ENCODE data around the gene IL7R.

The IL7R gene

DNA sequence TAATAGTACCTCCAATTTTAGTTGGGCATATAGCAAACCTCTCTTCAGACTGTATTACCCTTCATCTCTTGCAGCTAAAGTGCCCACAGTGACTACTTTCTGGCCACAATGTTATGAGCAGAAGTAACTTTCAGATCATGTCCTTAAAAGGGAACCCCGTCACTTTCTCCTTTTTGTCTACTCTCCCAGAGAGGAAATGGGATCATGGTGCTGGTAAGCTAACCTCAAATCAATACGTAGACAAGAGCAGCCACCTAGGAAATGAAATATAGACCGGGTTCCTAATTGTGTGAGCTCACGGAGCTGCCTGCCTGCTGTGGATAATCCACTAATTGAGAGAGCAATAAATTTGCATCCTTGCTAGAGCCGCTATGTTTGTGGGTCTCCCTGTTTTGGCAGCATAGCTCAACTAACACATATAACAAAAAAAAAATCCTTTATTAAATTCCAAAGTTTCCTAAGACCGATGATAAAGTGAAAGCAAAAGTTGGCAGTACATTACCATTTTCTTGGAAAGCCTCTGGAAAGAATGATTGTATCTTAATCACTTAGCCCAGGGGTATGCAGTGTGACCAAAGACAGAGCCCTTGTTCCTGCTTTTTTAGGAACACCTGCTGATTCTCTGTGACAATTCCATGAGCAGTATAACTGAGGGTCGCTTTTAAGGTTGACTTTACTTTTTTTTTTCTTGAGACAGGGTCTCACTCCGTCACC, 5.6 kb upstream of the IL7R start:
- H3K9me3 ChIP-seq (ENCODE audit: insufficient read depth, low read depth, low read length), result peaks cover 4% of the 10 kb centered on the region
- H3K79me1 ChIP-seq (ENCODE audit: low read length), result no peaks in the 10 kb centered on the region
- H2BK5ac ChIP-seq (ENCODE audit: low read depth, low read length, poor library complexity), result no peak overlapping the region
- H3K36me3 ChIP-seq (ENCODE audit: control insufficient read depth in 1 of 2, insufficient read depth in 2 of 2, low read length in 2 of 2), result no peaks in the 10 kb centered on the region
- H2AFZ ChIP-seq (ENCODE audit: insufficient read depth, low read length, poor library complexity), result no peak overlapping the region
- H3K27me3 ChIP-seq (ENCODE audit: insufficient read depth, low read length), result no peaks in the 10 kb centered on the region
- no peak overlapping the region for H4K8ac ChIP-seq (ENCODE audit: low read depth, low read length)
- H3K4me1 ChIP-seq (ENCODE audit: control insufficient read depth in 1 of 2, insufficient read depth in 2 of 2, low read length in 2 of 2), result no peaks in the 10 kb centered on the region
- no peak overlapping the region for H3K9ac ChIP-seq (ENCODE audit: low read length)
- no peaks in the 10 kb centered on the region for H3K79me2 ChIP-seq (ENCODE audit: control insufficient read depth, insufficient read depth, low read length, poor library complexity)
- no peak overlapping the region for H4K91ac ChIP-seq (ENCODE audit: low read depth, low read length)
- H4K12ac ChIP-seq (ENCODE audit: low read depth, low read length), result no peak overlapping the region
- H3K18ac ChIP-seq (ENCODE audit: low read length), result no peak overlapping the region
- no peak overlapping the region for H3K14ac ChIP-seq (ENCODE audit: low read length)
- H2BK120ac ChIP-seq (ENCODE audit: insufficient read depth, low read length, poor library complexity), result no peak overlapping the region
- no peak overlapping the region for H3K23ac ChIP-seq (ENCODE audit: low read length)
- no peak overlapping the region for H2BK12ac ChIP-seq (ENCODE audit: low read length)
- H3K4ac ChIP-seq (ENCODE audit: low read depth, low read length), result no peak overlapping the region
- H3K4me3 ChIP-seq (ENCODE audit: low read depth, low read length), result no peak overlapping the region
- H3K4me2 ChIP-seq (ENCODE audit: low read length), result no peak overlapping the region
- no CpG with 5 or more reads among the region's 8 CpGs for WGBS (ENCODE audit: extremely low coverage, insufficient coverage, insufficient read length)
- no peak for DNase-seq
- no peak overlapping the region for H3K27ac ChIP-seq (ENCODE audit: low read depth, low read length)
- no peak overlapping the region for H2AK5ac ChIP-seq (ENCODE audit: low read length)

DNA sequence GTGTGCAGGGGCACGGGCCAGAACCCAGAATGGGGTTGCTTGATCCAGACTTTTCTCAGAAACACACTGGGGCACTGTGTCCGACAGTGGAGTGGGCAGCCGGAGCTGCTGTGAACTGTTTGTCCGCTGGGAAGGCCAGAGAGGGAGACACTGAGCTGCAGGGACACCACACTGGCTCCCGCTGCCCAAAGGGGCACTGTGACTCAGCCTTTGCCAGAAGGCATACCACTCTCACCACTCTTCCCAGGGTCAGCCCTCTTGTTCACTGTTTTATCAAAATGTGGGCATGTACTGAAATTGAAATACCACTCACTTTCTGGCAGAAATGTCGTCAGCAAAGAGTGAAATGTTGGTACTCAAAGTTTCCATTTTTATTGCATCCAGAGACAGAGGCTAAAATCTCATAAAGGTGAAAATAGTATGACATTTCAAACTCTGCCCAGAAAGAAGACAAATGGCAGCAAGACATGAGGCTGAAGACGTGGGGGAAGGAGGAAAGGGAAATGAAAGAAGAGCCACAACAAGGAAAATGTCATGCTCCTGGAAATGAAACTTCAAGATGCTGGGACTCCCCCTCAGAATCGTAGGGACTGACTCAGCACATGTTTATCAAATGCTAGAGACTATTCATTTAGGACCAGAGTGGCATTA, 4.5 kb upstream of the IL7R start:
- WGBS (ENCODE audit: extremely low coverage, insufficient coverage, insufficient read length), result no CpG with 5 or more reads among the region's 8 CpGs
- no peaks in the 10 kb centered on the region for H3K27me3 ChIP-seq (ENCODE audit: insufficient read depth, low read length)
- no peak overlapping the region for H2BK12ac ChIP-seq (ENCODE audit: low read length)
- H2BK5ac ChIP-seq (ENCODE audit: low read depth, low read length, poor library complexity), result no peak overlapping the region
- no peak overlapping the region for H3K4me3 ChIP-seq (ENCODE audit: low read depth, low read length)
- H3K4me2 ChIP-seq (ENCODE audit: low read length), result no peak overlapping the region
- H3K36me3 ChIP-seq (ENCODE audit: control insufficient read depth in 1 of 2, insufficient read depth in 2 of 2, low read length in 2 of 2), result no peaks in the 10 kb centered on the region
- H3K14ac ChIP-seq (ENCODE audit: low read length), result no peak overlapping the region
- DNase-seq, result no peak
- H2AFZ ChIP-seq (ENCODE audit: insufficient read depth, low read length, poor library complexity), result no peak overlapping the region
- no peaks in the 10 kb centered on the region for H3K79me2 ChIP-seq (ENCODE audit: control insufficient read depth, insufficient read depth, low read length, poor library complexity)
- no peak overlapping the region for H3K18ac ChIP-seq (ENCODE audit: low read length)
- H3K9me3 ChIP-seq (ENCODE audit: insufficient read depth, low read depth, low read length), result peaks cover 3% of the 10 kb centered on the region
- H3K4ac ChIP-seq (ENCODE audit: low read depth, low read length), result no peak overlapping the region
- H3K79me1 ChIP-seq (ENCODE audit: low read length), result no peaks in the 10 kb centered on the region
- no peak overlapping the region for H2AK5ac ChIP-seq (ENCODE audit: low read length)
- no peak overlapping the region for H3K9ac ChIP-seq (ENCODE audit: low read length)
- no peak overlapping the region for H2BK120ac ChIP-seq (ENCODE audit: insufficient read depth, low read length, poor library complexity)
- H4K12ac ChIP-seq (ENCODE audit: low read depth, low read length), result no peak overlapping the region
- no peak overlapping the region for H4K8ac ChIP-seq (ENCODE audit: low read depth, low read length)
- H3K4me1 ChIP-seq (ENCODE audit: control insufficient read depth in 1 of 2, insufficient read depth in 2 of 2, low read length in 2 of 2), result no peaks in the 10 kb centered on the region
- no peak overlapping the region for H4K91ac ChIP-seq (ENCODE audit: low read depth, low read length)
- no peak overlapping the region for H3K27ac ChIP-seq (ENCODE audit: low read depth, low read length)
- no peak overlapping the region for H3K23ac ChIP-seq (ENCODE audit: low read length)

DNA sequence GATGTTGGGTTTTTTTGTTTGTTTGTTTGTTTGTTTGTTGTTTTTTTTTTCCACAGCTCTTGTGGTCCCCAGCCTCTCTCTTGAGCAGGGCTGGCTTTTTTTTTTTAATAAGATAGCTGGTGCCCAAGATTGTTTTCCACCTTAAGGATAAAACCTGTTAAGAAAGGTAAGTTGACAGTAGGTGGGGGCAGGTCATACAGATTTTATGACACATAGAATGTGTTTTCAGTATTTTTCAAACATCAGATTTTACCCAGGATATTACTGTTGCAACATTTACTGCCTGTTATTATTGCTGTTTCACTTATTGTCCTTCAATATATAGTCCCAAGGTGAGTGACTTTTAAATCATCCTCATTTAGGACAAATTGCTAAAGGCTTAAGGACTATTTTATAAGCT, 3.9 kb upstream of the IL7R start:
- H3K9ac ChIP-seq (ENCODE audit: low read length), result no peak overlapping the region
- no peak overlapping the region for H3K4me3 ChIP-seq (ENCODE audit: low read depth, low read length)
- H3K9me3 ChIP-seq (ENCODE audit: insufficient read depth, low read depth, low read length), result no peaks in the 10 kb centered on the region
- H3K36me3 ChIP-seq (ENCODE audit: control insufficient read depth in 1 of 2, insufficient read depth in 2 of 2, low read length in 2 of 2), result no peaks in the 10 kb centered on the region
- no peak overlapping the region for H3K23ac ChIP-seq (ENCODE audit: low read length)
- H2BK120ac ChIP-seq (ENCODE audit: insufficient read depth, low read length, poor library complexity), result no peak overlapping the region
- H3K14ac ChIP-seq (ENCODE audit: low read length), result no peak overlapping the region
- H4K8ac ChIP-seq (ENCODE audit: low read depth, low read length), result no peak overlapping the region
- no peaks in the 10 kb centered on the region for H3K27me3 ChIP-seq (ENCODE audit: insufficient read depth, low read length)
- H3K4ac ChIP-seq (ENCODE audit: low read depth, low read length), result no peak overlapping the region
- no peaks in the 10 kb centered on the region for H3K4me1 ChIP-seq (ENCODE audit: control insufficient read depth in 1 of 2, insufficient read depth in 2 of 2, low read length in 2 of 2)
- no peaks in the 10 kb centered on the region for H3K79me1 ChIP-seq (ENCODE audit: low read length)
- DNase-seq, result no peak
- H2AFZ ChIP-seq (ENCODE audit: insufficient read depth, low read length, poor library complexity), result no peak overlapping the region
- H3K18ac ChIP-seq (ENCODE audit: low read length), result no peak overlapping the region
- no peaks in the 10 kb centered on the region for H3K79me2 ChIP-seq (ENCODE audit: control insufficient read depth, insufficient read depth, low read length, poor library complexity)
- H4K12ac ChIP-seq (ENCODE audit: low read depth, low read length), result no peak overlapping the region
- no peak overlapping the region for H2BK5ac ChIP-seq (ENCODE audit: low read depth, low read length, poor library complexity)
- H2AK5ac ChIP-seq (ENCODE audit: low read length), result no peak overlapping the region
- H4K91ac ChIP-seq (ENCODE audit: low read depth, low read length), result no peak overlapping the region
- no peak overlapping the region for H2BK12ac ChIP-seq (ENCODE audit: low read length)
- no peak overlapping the region for H3K27ac ChIP-seq (ENCODE audit: low read depth, low read length)
- H3K4me2 ChIP-seq (ENCODE audit: low read length), result no peak overlapping the region

DNA sequence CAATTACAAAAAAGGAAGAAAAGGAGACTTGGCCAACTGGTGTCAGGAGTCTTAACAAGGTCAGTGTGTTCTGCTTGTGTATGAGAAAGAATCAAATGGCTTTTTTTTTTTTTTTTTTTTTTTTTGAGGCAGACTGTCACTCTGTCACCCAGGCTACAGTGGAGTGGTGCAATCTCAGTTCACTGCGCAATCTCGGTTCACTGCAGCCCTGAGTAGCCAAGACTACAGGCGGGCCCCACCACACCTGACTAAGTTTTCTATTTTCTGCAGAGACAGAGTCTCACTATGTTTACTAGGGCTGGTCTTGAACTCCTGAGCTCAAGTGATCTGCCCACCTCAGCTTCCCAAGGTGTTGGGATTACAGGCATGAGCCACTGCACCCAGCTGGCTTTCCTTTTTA, 3.1 kb upstream of the IL7R start:
- no peaks in the 10 kb centered on the region for H3K27me3 ChIP-seq (ENCODE audit: insufficient read depth, low read length)
- H3K27ac ChIP-seq (ENCODE audit: low read depth, low read length), result no peak overlapping the region
- H2BK120ac ChIP-seq (ENCODE audit: insufficient read depth, low read length, poor library complexity), result no peak overlapping the region
- H3K79me2 ChIP-seq (ENCODE audit: control insufficient read depth, insufficient read depth, low read length, poor library complexity), result no peaks in the 10 kb centered on the region
- no peaks in the 10 kb centered on the region for H3K36me3 ChIP-seq (ENCODE audit: control insufficient read depth in 1 of 2, insufficient read depth in 2 of 2, low read length in 2 of 2)
- H2BK12ac ChIP-seq (ENCODE audit: low read length), result no peak overlapping the region
- H3K23ac ChIP-seq (ENCODE audit: low read length), result no peak overlapping the region
- no peak overlapping the region for H4K8ac ChIP-seq (ENCODE audit: low read depth, low read length)
- H3K14ac ChIP-seq (ENCODE audit: low read length), result no peak overlapping the region
- no peaks in the 10 kb centered on the region for H3K79me1 ChIP-seq (ENCODE audit: low read length)
- H3K4me3 ChIP-seq (ENCODE audit: low read depth, low read length), result no peak overlapping the region
- no peak overlapping the region for H2AFZ ChIP-seq (ENCODE audit: insufficient read depth, low read length, poor library complexity)
- no peak overlapping the region for H3K4ac ChIP-seq (ENCODE audit: low read depth, low read length)
- no peak overlapping the region for H3K18ac ChIP-seq (ENCODE audit: low read length)
- DNase-seq, result peak; percentile 18 to 31
- no peaks in the 10 kb centered on the region for H3K9me3 ChIP-seq (ENCODE audit: insufficient read depth, low read depth, low read length)
- no peaks in the 10 kb centered on the region for H3K4me1 ChIP-seq (ENCODE audit: control insufficient read depth in 1 of 2, insufficient read depth in 2 of 2, low read length in 2 of 2)
- H2BK5ac ChIP-seq (ENCODE audit: low read depth, low read length, poor library complexity), result no peak overlapping the region
- H2AK5ac ChIP-seq (ENCODE audit: low read length), result no peak overlapping the region
- no CpG with 5 or more reads among the region's 3 CpGs for WGBS (ENCODE audit: extremely low coverage, insufficient coverage, insufficient read length)
- no peak overlapping the region for H3K4me2 ChIP-seq (ENCODE audit: low read length)
- no peak overlapping the region for H4K91ac ChIP-seq (ENCODE audit: low read depth, low read length)
- no peak overlapping the region for H4K12ac ChIP-seq (ENCODE audit: low read depth, low read length)
- H3K9ac ChIP-seq (ENCODE audit: low read length), result no peak overlapping the region
